Liver (tissue), 9 donors: ENCODE data around the gene P2RY14. TPM values are rescaled to one million over a fixed set of nuclear protein-coding genes. Genes with fewer than 3 reads are reported as not detected.

Experiments used
- DNase-seq: peaks from one replicate; pipeline ENCODE4 v3.0.0-alpha.2; 2017; ENCODE audit warnings: low spot score
- H3K27ac ChIP-seq, 2 donors: one replicate each; pipeline ENCODE4 v1.7.0; 2013; ENCODE audit warnings: inconsistent platforms in 2 of 2, low read length in 2 of 2, control low read depth in 1 of 2, low read depth in 1 of 2, mild to moderate bottlenecking in 1 of 2
- H3K27me3 ChIP-seq, 4 donors: one replicate each; pipeline versions ENCODE4 v1.6.1 to v1.7.0; 2013; ENCODE audit warnings: low read length in 3 of 4, inconsistent platforms in 1 of 4, mild to moderate bottlenecking in 1 of 4, moderate library complexity in 1 of 4; ENCODE audit not compliant: control insufficient read depth in 4 of 4, insufficient read depth in 4 of 4
- H3K36me3 ChIP-seq, 4 donors: one replicate each; pipeline versions ENCODE4 v1.6.1 to v1.7.0; 2013; ENCODE audit warnings: low read length in 3 of 4, mild to moderate bottlenecking in 3 of 4, low read depth in 1 of 4, moderate library complexity in 1 of 4; ENCODE audit not compliant: control insufficient read depth in 4 of 4, insufficient read depth in 3 of 4
- H3K4me1 ChIP-seq, 4 donors: one replicate each; pipeline versions ENCODE4 v1.6.1 to v1.7.0; 2013; ENCODE audit warnings: low read length in 3 of 4, mild to moderate bottlenecking in 3 of 4, moderate library complexity in 1 of 4; ENCODE audit not compliant: control insufficient read depth in 4 of 4, insufficient read depth in 4 of 4
- H3K4me3 ChIP-seq, 3 donors: one replicate each; pipeline versions ENCODE4 v1.6.1 to v1.7.0; 2013; ENCODE audit warnings: low read length in 3 of 3, control low read depth in 1 of 3, low read depth in 1 of 3, mild to moderate bottlenecking in 1 of 3
- H3K9ac ChIP-seq, 2 donors: one replicate each; pipeline ENCODE4 v1.7.0; 2013; ENCODE audit warnings: low read length in 2 of 2, mild to moderate bottlenecking in 2 of 2, moderate library complexity in 2 of 2, control low read depth in 1 of 2, low read depth in 1 of 2
- H3K9me3 ChIP-seq, 4 donors: one replicate each; pipeline versions ENCODE4 v1.6.1 to v1.7.0; 2013; ENCODE audit warnings: low read length in 3 of 4; ENCODE audit not compliant: control insufficient read depth in 4 of 4
- ATF3 ChIP-seq: IDR thresholded peaks from 2 replicates; pipeline ENCODE4 v1.6.1; 2016; ENCODE audit warnings: antibody characterized with exemption
- CTCF ChIP-seq: fragments of 150-350 bp; IDR thresholded peaks from 2 replicates; pipeline ENCODE4 v1.5.1; 2017; ENCODE audit warnings: improper control_type of control experiment, low read depth, low read length; ENCODE audit not compliant: missing input control
- EGR1 ChIP-seq, 2 donors: IDR thresholded peaks; 2 replicates each; pipeline ENCODE4 v1.6.1; 2016 to 2018; ENCODE audit warnings: antibody characterized with exemption in 2 of 2, low read depth in 2 of 2
- FOXA1 ChIP-seq: IDR thresholded peaks from 2 replicates; pipeline ENCODE4 v1.6.1; 2016; ENCODE audit warnings: antibody characterized with exemption
- GABPA ChIP-seq, 2 donors: IDR thresholded peaks in 1 of 2; conservative IDR thresholded peaks in 1 of 2; 2 replicates each; pipeline ENCODE4 v1.6.1; 2016; ENCODE audit warnings: antibody characterized with exemption in 2 of 2, mild to moderate bottlenecking in 1 of 2, moderate library complexity in 1 of 2
- HNF4G ChIP-seq: IDR thresholded peaks from 2 replicates; pipeline ENCODE4 v1.6.1; 2016; ENCODE audit warnings: antibody characterized with exemption
- JUND ChIP-seq, 2 donors: IDR thresholded peaks; 2 replicates each; pipeline ENCODE4 v1.6.1; 2016; ENCODE audit warnings: antibody characterized with exemption in 2 of 2
- NR2F2 ChIP-seq: IDR thresholded peaks from 2 replicates; pipeline ENCODE4 v1.6.1; 2016; ENCODE audit warnings: antibody characterized with exemption
- RXRA ChIP-seq, 2 donors: IDR thresholded peaks; 2 replicates each; pipeline ENCODE4 v1.6.1; 2017 to 2018; ENCODE audit warnings: antibody characterized with exemption in 2 of 2, mild to moderate bottlenecking in 1 of 2
- SP1 ChIP-seq: IDR thresholded peaks from 2 replicates; pipeline ENCODE4 v1.6.1; 2018; ENCODE audit warnings: antibody characterized with exemption, mild to moderate bottlenecking
- TAF1 ChIP-seq: conservative IDR thresholded peaks from 2 replicates; pipeline ENCODE4 v1.6.1; 2016; ENCODE audit warnings: antibody characterized with exemption, mild to moderate bottlenecking
- YY1 ChIP-seq: IDR thresholded peaks from 2 replicates; pipeline ENCODE4 v1.6.1; 2016; ENCODE audit warnings: antibody characterized with exemption, mild to moderate bottlenecking
- WGBS: extraction: QIAGEN DNeasy Blood & Tissue Kit; methylation state at CpG from one replicate; pipeline ENCODE4 v1.1.7; 2013; 5-methylcytosine and 5-hydroxymethylcytosine counted together
- polyA plus RNA-seq, 2 donors: library from polyadenylated mRNA; stranded (reverse) in 1 of 2; unstranded in 1 of 2; fragments of 200-250 nt in 1 of 2; fragments of >200 nt in 1 of 2; fragmentation: Nextera tagmentation in 1 of 2; extraction: Ambion mirVana in 1 of 2; gene quantifications; one replicate each; pipeline versions ENCODE4 v1.2.1 to v1.2.3, GENCODE V29; 2013 to 2015
- total RNA-seq, 2 donors: library from RNA; depleted of rRNA; stranded (reverse); fragments of >200 nt; gene quantifications; one replicate each; pipeline ENCODE4 v1.2.3, GENCODE V29; 2014
- TF ChIP-seq, protein P1 (sequence below): IDR thresholded peaks from 2 replicates; pipeline ENCODE4 v1.6.1; 2016; ENCODE audit warnings: antibody characterized with exemption
- TF ChIP-seq, protein P2 (sequence below): IDR thresholded peaks from 2 replicates; pipeline ENCODE4 v1.6.1; 2016; ENCODE audit warnings: antibody characterized with exemption, mild to moderate bottlenecking
- donor health status: healthy.
- donor health status: healthy.
- donor health status: healthy.
- donor health status: healthy.
- donor health status: healthy.

P2RY14 gene
- total and polyA plus RNA-seq, 4 donors, result 0.10 to 0.37 (median 0.22) TPM

- TF ChIP-seq TAF1, result no peak
- no peak for TF ChIP-seq YY1
- H3K4me3 ChIP-seq, result no peak overlapping the region
- no peak overlapping the region for H3K27ac ChIP-seq
- H3K9me3 ChIP-seq, result no peaks in the 10 kb centered on the region
- no peak overlapping the region for H3K9ac ChIP-seq
- no peaks in the 10 kb centered on the region for H3K36me3 ChIP-seq
- H3K4me1 ChIP-seq, result peaks cover 0 to 7% (median 3%) of the 10 kb centered on the region in 4 donors
- 92% methylated on average over 6 of the region's 6 CpGs for WGBS
- no peak for DNase-seq
- H3K27me3 ChIP-seq, result no peaks in the 10 kb centered on the region
Observed at GRCh38 chr3:151205482-151205881, 72.9 kb downstream of the P2RY14 start.

GRCh38 chr3:151204530-151205402 lies 73.6 kb downstream of the P2RY14 start:
- Histone ChIP-seq H3K9me3 (no peaks in the 10 kb centered on the region), H3K27me3 (no peaks in the 10 kb centered on the region), H3K9ac (no peak overlapping the region), H3K27ac (no peak overlapping the region), H3K4me3 (no peak overlapping the region), H3K4me1 (peaks cover 0 to under 1% (median 0%) of the 10 kb centered on the region in 4 donors), H3K36me3 (no peaks in the 10 kb centered on the region)
- WGBS, result 80% methylated on average over 3 of the region's 3 CpGs
- no peak for DNase-seq
- no peak for TF ChIP-seq EGR1 (IDR thresholded peaks at IDR 0.05; ENCODE audit: low read depth in 2 of 2)
- TF ChIP-seq NR2F2, result no peak
- TF ChIP-seq FOXA1, result no peak
- TF ChIP-seq TAF1, result no peak
- no peak for TF ChIP-seq ATF3
- TF ChIP-seq JUND (IDR thresholded peaks at IDR 0.05), result no peak
- no peak for TF ChIP-seq GABPA (IDR thresholded peaks at IDR 0.05 in 1 of 2, conservative IDR thresholded peaks at IDR 0.05 in 1 of 2)
- TF ChIP-seq, protein P1, sequence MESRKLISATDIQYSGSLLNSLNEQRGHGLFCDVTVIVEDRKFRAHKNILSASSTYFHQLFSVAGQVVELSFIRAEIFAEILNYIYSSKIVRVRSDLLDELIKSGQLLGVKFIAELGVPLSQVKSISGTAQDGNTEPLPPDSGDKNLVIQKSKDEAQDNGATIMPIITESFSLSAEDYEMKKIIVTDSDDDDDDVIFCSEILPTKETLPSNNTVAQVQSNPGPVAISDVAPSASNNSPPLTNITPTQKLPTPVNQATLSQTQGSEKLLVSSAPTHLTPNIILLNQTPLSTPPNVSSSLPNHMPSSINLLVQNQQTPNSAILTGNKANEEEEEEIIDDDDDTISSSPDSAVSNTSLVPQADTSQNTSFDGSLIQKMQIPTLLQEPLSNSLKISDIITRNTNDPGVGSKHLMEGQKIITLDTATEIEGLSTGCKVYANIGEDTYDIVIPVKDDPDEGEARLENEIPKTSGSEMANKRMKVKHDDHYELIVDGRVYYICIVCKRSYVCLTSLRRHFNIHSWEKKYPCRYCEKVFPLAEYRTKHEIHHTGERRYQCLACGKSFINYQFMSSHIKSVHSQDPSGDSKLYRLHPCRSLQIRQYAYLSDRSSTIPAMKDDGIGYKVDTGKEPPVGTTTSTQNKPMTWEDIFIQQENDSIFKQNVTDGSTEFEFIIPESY, result no peak
- TF ChIP-seq, protein P2, sequence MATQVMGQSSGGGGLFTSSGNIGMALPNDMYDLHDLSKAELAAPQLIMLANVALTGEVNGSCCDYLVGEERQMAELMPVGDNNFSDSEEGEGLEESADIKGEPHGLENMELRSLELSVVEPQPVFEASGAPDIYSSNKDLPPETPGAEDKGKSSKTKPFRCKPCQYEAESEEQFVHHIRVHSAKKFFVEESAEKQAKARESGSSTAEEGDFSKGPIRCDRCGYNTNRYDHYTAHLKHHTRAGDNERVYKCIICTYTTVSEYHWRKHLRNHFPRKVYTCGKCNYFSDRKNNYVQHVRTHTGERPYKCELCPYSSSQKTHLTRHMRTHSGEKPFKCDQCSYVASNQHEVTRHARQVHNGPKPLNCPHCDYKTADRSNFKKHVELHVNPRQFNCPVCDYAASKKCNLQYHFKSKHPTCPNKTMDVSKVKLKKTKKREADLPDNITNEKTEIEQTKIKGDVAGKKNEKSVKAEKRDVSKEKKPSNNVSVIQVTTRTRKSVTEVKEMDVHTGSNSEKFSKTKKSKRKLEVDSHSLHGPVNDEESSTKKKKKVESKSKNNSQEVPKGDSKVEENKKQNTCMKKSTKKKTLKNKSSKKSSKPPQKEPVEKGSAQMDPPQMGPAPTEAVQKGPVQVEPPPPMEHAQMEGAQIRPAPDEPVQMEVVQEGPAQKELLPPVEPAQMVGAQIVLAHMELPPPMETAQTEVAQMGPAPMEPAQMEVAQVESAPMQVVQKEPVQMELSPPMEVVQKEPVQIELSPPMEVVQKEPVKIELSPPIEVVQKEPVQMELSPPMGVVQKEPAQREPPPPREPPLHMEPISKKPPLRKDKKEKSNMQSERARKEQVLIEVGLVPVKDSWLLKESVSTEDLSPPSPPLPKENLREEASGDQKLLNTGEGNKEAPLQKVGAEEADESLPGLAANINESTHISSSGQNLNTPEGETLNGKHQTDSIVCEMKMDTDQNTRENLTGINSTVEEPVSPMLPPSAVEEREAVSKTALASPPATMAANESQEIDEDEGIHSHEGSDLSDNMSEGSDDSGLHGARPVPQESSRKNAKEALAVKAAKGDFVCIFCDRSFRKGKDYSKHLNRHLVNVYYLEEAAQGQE, result no peak
- TF ChIP-seq HNF4G, result no peak
- no peak for TF ChIP-seq RXRA (IDR thresholded peaks at IDR 0.05)
- no peak for TF ChIP-seq SP1
- TF ChIP-seq CTCF, result no peak
